H1 (cell line): Measurements from ENCODE around the gene ETF1. TPM values are rescaled to one million over a fixed set of nuclear protein-coding genes. Genes with fewer than 3 reads are reported as not detected.

Experiments used
- CTCF ChIA-PET: fragments of 300-600 bp; sonication (Branson Sonifier 250); formaldehyde crosslinking; loops from one replicate; lab custom pipeline; 2021; ENCODE audit not compliant: partially characterized antibody; lab: Charles Lee
- POLR2A ChIA-PET: fragments of 300-600 bp; sonication (Branson Sonifier 250); formaldehyde crosslinking; loops from one replicate; lab custom pipeline; 2021; ENCODE audit warnings: inconsistent platforms; ENCODE audit not compliant: partially characterized antibody; lab: Charles Lee
- DNase-seq, 2 experiments: peaks; one replicate each; pipeline versions ENCODE4 v3.0.0 to v3.0.0-alpha.2; 2010 to 2022; ENCODE audit warnings: low spot score in 2 of 2, low read depth in 1 of 2, mixed read lengths in 1 of 2
- FAIRE-seq: peaks from 2 replicates; lab custom pipeline; 2011; peaks lifted over from hg19 to GRCh38; lab: Jason Lieb, UNC
- H2AFZ ChIP-seq: 2 replicates; pipeline ENCODE4 v1.8.1; 2012; ENCODE audit warnings: low read length, inconsistent platforms
- H2AK5ac ChIP-seq: 2 replicates; pipeline ENCODE4 v1.6.1; 2013; ENCODE audit warnings: low read depth, low read length
- H2BK120ac ChIP-seq: replicated peaks from 2 replicates; pipeline ENCODE3; 2013; ENCODE audit warnings: low read depth, low read length, inconsistent platforms
- H2BK12ac ChIP-seq: 2 replicates; pipeline ENCODE4 v1.6.1; 2013; ENCODE audit warnings: low read depth, low read length
- H2BK15ac ChIP-seq: 2 replicates; pipeline ENCODE4 v1.6.1; 2013; ENCODE audit warnings: low read length
- H2BK20ac ChIP-seq: 2 replicates; pipeline ENCODE4 v1.6.1; 2013; ENCODE audit warnings: low read length
- H2BK5ac ChIP-seq: 2 replicates; pipeline ENCODE4 v1.6.1; 2013; ENCODE audit warnings: low read depth, low read length
- H3K14ac ChIP-seq: 2 replicates; pipeline ENCODE4 v1.6.1; 2013; ENCODE audit warnings: inconsistent platforms; ENCODE audit not compliant: insufficient read length
- H3K18ac ChIP-seq: 2 replicates; pipeline ENCODE4 v1.6.1; 2013; ENCODE audit warnings: low read length; ENCODE audit errors: extremely low read depth
- H3K23ac ChIP-seq: 2 replicates; pipeline ENCODE4 v1.6.1; 2013; ENCODE audit warnings: inconsistent platforms; ENCODE audit not compliant: insufficient read length
- H3K23me2 ChIP-seq: 2 replicates; pipeline ENCODE4 v1.6.1; 2013; ENCODE audit warnings: low read depth, low read length
- H3K27ac ChIP-seq: 2 replicates; pipeline ENCODE4 v1.6.1; 2011; ENCODE audit warnings: low read depth, low read length, inconsistent platforms
- H3K27me3 ChIP-seq, 4 experiments: replicated peaks in 1 of 4; 1 replicate in 1 of 4; 2 replicates in 3 of 4; pipeline versions ENCODE4 v1.6.1 to v1.8.1; 2011 to 2013; ENCODE audit warnings: low read length in 3 of 4, mild to moderate bottlenecking in 3 of 4, inconsistent platforms in 2 of 4, mixed read lengths in 2 of 4, moderate library complexity in 1 of 4; ENCODE audit not compliant: control insufficient read depth in 3 of 4, insufficient read depth in 3 of 4; ENCODE audit errors: extremely low read depth in 1 of 4
- H3K36me3 ChIP-seq, 4 experiments: 2 replicates each; pipeline versions ENCODE4 v1.6.1 to v1.8.1; 2011 to 2013; ENCODE audit warnings: mild to moderate bottlenecking in 4 of 4, low read length in 3 of 4, moderate library complexity in 2 of 4, control low read depth in 1 of 4, inconsistent platforms in 1 of 4; ENCODE audit not compliant: insufficient read depth in 4 of 4, control insufficient read depth in 2 of 4
- H3K4ac ChIP-seq: replicated peaks from 2 replicates; pipeline ENCODE3; 2013; ENCODE audit warnings: low read length, low read depth, mixed read lengths, inconsistent platforms; ENCODE audit not compliant: insufficient read length
- H3K4me1 ChIP-seq, 4 experiments: replicated peaks in 1 of 4; 1 replicate in 1 of 4; 2 replicates in 3 of 4; pipeline versions ENCODE4 v1.6.1 to v1.8.1; 2011 to 2013; ENCODE audit warnings: low read length in 3 of 4, inconsistent platforms in 2 of 4, mixed read lengths in 1 of 4; ENCODE audit not compliant: insufficient read depth in 4 of 4, control insufficient read depth in 3 of 4
- H3K4me2 ChIP-seq, 2 experiments: 2 replicates each; pipeline versions ENCODE4 v1.6.1 to v1.8.1; 2011 to 2013; ENCODE audit warnings: low read depth in 2 of 2, low read length in 2 of 2, control low read depth in 1 of 2, inconsistent platforms in 1 of 2, mild to moderate bottlenecking in 1 of 2; ENCODE audit not compliant: insufficient read depth in 1 of 2
- H3K4me3 ChIP-seq, 4 experiments: fragments of 200-600, 300-600 bp in 1 of 4; sonication (generic), shearing (Covaris generic), sonication (Bioruptor Twin) in 1 of 4; 2 replicates each; pipeline versions ENCODE4 v1.5.1 to v1.8.1; 2011 to 2016; ENCODE audit warnings: low read length in 4 of 4, low read depth in 3 of 4, control low read depth in 2 of 4, inconsistent platforms in 2 of 4, mild to moderate bottlenecking in 2 of 4, mixed read lengths in 1 of 4, moderate library complexity in 1 of 4; ENCODE audit not compliant: insufficient read depth in 2 of 4; ENCODE audit errors: extremely low read depth in 1 of 4
- H3K56ac ChIP-seq: replicated peaks from 2 replicates; pipeline ENCODE3; 2013; ENCODE audit warnings: low read depth, mild to moderate bottlenecking, mixed read lengths, low read length, inconsistent platforms; ENCODE audit not compliant: insufficient read length
- H3K79me1 ChIP-seq: 2 replicates; pipeline ENCODE4 v1.6.1; 2013; ENCODE audit warnings: low read depth, low read length, control low read depth
- H3K79me2 ChIP-seq, 2 experiments: 2 replicates each; pipeline versions ENCODE4 v1.6.1 to v1.8.1; 2012 to 2013; ENCODE audit warnings: low read length in 2 of 2, mild to moderate bottlenecking in 2 of 2, inconsistent platforms in 1 of 2; ENCODE audit not compliant: insufficient read depth in 2 of 2, control insufficient read depth in 1 of 2
- H3K9ac ChIP-seq, 4 experiments: replicated peaks in 1 of 4; 1 replicate in 1 of 4; 2 replicates in 3 of 4; pipeline versions ENCODE4 v1.6.1 to v1.8.1; 2011 to 2013; ENCODE audit warnings: low read depth in 3 of 4, low read length in 3 of 4, control low read depth in 2 of 4, mild to moderate bottlenecking in 2 of 4, moderate library complexity in 2 of 4, inconsistent platforms in 1 of 4; ENCODE audit errors: extremely low read depth in 1 of 4
- H3K9me3 ChIP-seq, 2 experiments: 2 replicates each; pipeline versions ENCODE4 v1.6.1 to v1.8.1; 2012 to 2013; ENCODE audit warnings: mild to moderate bottlenecking in 2 of 2, moderate library complexity in 2 of 2, control low read depth in 1 of 2, inconsistent platforms in 1 of 2, low read depth in 1 of 2, low read length in 1 of 2, mixed read lengths in 1 of 2; ENCODE audit not compliant: insufficient read depth in 2 of 2
- H4K20me1 ChIP-seq, 2 experiments: replicated peaks in 1 of 2; 2 replicates each; pipeline versions ENCODE3 to v1.8.1; 2011 to 2013; ENCODE audit warnings: inconsistent platforms in 2 of 2, low read length in 2 of 2, mild to moderate bottlenecking in 1 of 2; ENCODE audit not compliant: insufficient read depth in 2 of 2, control insufficient read depth in 1 of 2
- H4K5ac ChIP-seq: 2 replicates; pipeline ENCODE4 v1.6.1; 2013; ENCODE audit warnings: low read length, low read depth, mixed read lengths, inconsistent platforms; ENCODE audit not compliant: insufficient read length
- H4K8ac ChIP-seq: 2 replicates; pipeline ENCODE4 v1.8.0; 2013; ENCODE audit warnings: mild to moderate bottlenecking, moderate library complexity, low read length, inconsistent platforms; ENCODE audit not compliant: insufficient read depth; ENCODE audit errors: extremely low read depth
- H4K91ac ChIP-seq: replicated peaks from 2 replicates; pipeline ENCODE3; 2013; ENCODE audit warnings: low read length, mixed read lengths, inconsistent platforms; ENCODE audit not compliant: insufficient read length
- POLR2AphosphoS5 ChIP-seq: IDR thresholded peaks from 2 replicates; pipeline ENCODE4 v1.6.1; 2011; ENCODE audit warnings: low read depth, low read length
- YY1 ChIP-seq: IDR thresholded peaks from 2 replicates; pipeline ENCODE4 v1.6.1; 2011; ENCODE audit warnings: low read depth, mild to moderate bottlenecking, low read length
- WGBS, 2 experiments: shearing (Covaris generic) in 1 of 2; methylation state at CpG; one replicate each; pipeline versions ENCODE4 v1.1.6 to v1.1.7; 2013 to 2015; ENCODE audit warnings: low lambda C conversion rate in 2 of 2, mixed read lengths in 2 of 2, inconsistent platforms in 1 of 2, low coverage in 1 of 2, missing lambda C conversion rate in 1 of 2; ENCODE audit not compliant: insufficient replicate concordance in 2 of 2, insufficient coverage in 1 of 2, insufficient read length in 1 of 2; ENCODE audit errors: extremely low coverage in 1 of 2, missing lambda C conversion rate in 1 of 2; 5-methylcytosine and 5-hydroxymethylcytosine counted together
- polyA plus RNA-seq, 7 experiments: library from polyadenylated mRNA; depleted of rRNA in 3 of 7; stranded (reverse) in 5 of 7; unstranded in 2 of 7; fragments of >200 nt in 5 of 7; fragments of 200-250 nt in 2 of 7; gene quantifications; 1 replicate in 5 of 7; 2 replicates in 1 of 7; 4 replicates in 1 of 7; pipeline versions ENCODE4 v1.2.1 to v1.2.3, GENCODE V29; 2011 to 2013; ENCODE audit warnings: missing spikeins in 2 of 7, mixed read lengths in 2 of 7
- total RNA-seq: library from RNA; stranded (reverse); fragmentation: NEBNext Ultra II Directional; extraction: Animal tissue kit (Norgen Biotek cat#: 25700); gene quantifications from 2 replicates; pipeline ENCODE4 v1.2.1, GENCODE V29; 2021

The ETF1 gene
- total and polyA plus RNA-seq, 2 of the 8 experiments (the other 6 are each of a cell fraction or from before 2014, with no cell fraction given), result 50.5 to 168 TPM

- no peaks in the 10 kb centered on the region for H3K4me1 ChIP-seq
- no peak overlapping the region for H2AFZ ChIP-seq
- no peak for FAIRE-seq
- H2AK5ac ChIP-seq, result no peak overlapping the region
- H4K5ac ChIP-seq, result no peak overlapping the region
- H3K79me2 ChIP-seq, result peaks cover 0 to 82% of the 10 kb centered on the region in 2 experiments; a peak in 2 of 4 replicates
- no peak overlapping the region for H2BK5ac ChIP-seq
- POLR2A ChIA-PET, result interaction anchor here (0.6 to 26.9 kb wide), 8 partner anchors 1 to 99 kb away, joined by 3 to 1018 read pairs (median 5); partner anchors contain the start of genes ETF1 and HSPA9
- CTCF ChIA-PET, result interaction anchor here (1.0 to 1.6 kb wide), 2 partner anchors 9 to 14 kb away, joined by 3 to 9 read pairs; no protein-coding TSS in a partner anchor
- H3K27me3 ChIP-seq, result no peaks in the 10 kb centered on the region
- H3K23ac ChIP-seq, result no peak overlapping the region
- no peak overlapping the region for H3K18ac ChIP-seq
- TF ChIP-seq POLR2AphosphoS5, result peak; percentile 37; the same call in 1 of the 2 replicates
- no peak for TF ChIP-seq YY1
- no peak overlapping the region for H4K8ac ChIP-seq
- H3K9ac ChIP-seq, result no peak overlapping the region
- peaks cover 3% of the 10 kb centered on the region for H3K79me1 ChIP-seq
- H3K36me3 ChIP-seq, result peaks cover 47 to 96% (median 78%) of the 10 kb centered on the region in 4 experiments
- H2BK12ac ChIP-seq, result no peak overlapping the region
- H3K9me3 ChIP-seq, result no peaks in the 10 kb centered on the region
- no peak for DNase-seq
- no peak overlapping the region for H3K14ac ChIP-seq
- H2BK120ac ChIP-seq, result no peak overlapping the region
- no peaks in the 10 kb centered on the region for H3K23me2 ChIP-seq
- H3K4ac ChIP-seq, result no peak overlapping the region
- no peak overlapping the region for H4K91ac ChIP-seq
- H2BK20ac ChIP-seq, result no peak overlapping the region
- 84% methylated on average over 7 of the region's 7 CpGs; no CpG with 5 or more reads in 1 of the 2 experiments for WGBS, 2 experiments
- no peak overlapping the region for H3K56ac ChIP-seq
- no peak overlapping the region for H3K4me2 ChIP-seq
- no peak overlapping the region for H3K27ac ChIP-seq
- H2BK15ac ChIP-seq, result no peak overlapping the region
- peaks cover 9 to 14% of the 10 kb centered on the region in 2 experiments for H4K20me1 ChIP-seq
- no peak overlapping the region for H3K4me3 ChIP-seq
Measured at GRCh38 chr5:138565100-138565821, 22.2 kb upstream of the ETF1 start.
